B cell (primary cell): ENCODE results near the gene REN. TPM values are rescaled to one million over a fixed set of nuclear protein-coding genes. Genes with fewer than 3 reads are reported as not detected.

Experiments used
- ATAC-seq: fragments of 200-7000 bp; cut with Tn5 transposase; one replicate; pipeline ENCODE4 v1.10.0; 2021; ENCODE audit warnings: low read depth, mild to moderate bottlenecking, moderate number of reproducible peaks, moderate library complexity
- CTCF ChIA-PET: fragments of 350-600 bp; sonication (Branson Sonifier 250); formaldehyde crosslinking; loops from one replicate; lab custom pipeline; 2021; ENCODE audit warnings: antibody characterized with exemption, inconsistent platforms; lab: Charles Lee
- POLR2A ChIA-PET: fragments of 350-600 bp; sonication (Branson Sonifier 250); formaldehyde crosslinking; loops from one replicate; lab custom pipeline; 2021; ENCODE audit warnings: antibody characterized with exemption; lab: Charles Lee
- DNase-seq: peaks from one replicate; pipeline ENCODE4 v3.0.0; 2013
- H2AFZ ChIP-seq: 2 replicates; pipeline ENCODE4 v1.6.1; 2012; ENCODE audit warnings: mild to moderate bottlenecking, low read depth, low read length; ENCODE audit not compliant: insufficient read depth, poor library complexity, severe bottlenecking
- H3K27ac ChIP-seq, 2 donors: 1 replicate in 1 of 2; 2 replicates in 1 of 2; pipeline ENCODE4 v1.5.1; 2012 to 2013; ENCODE audit warnings: low read length in 2 of 2, mild to moderate bottlenecking in 2 of 2, moderate library complexity in 1 of 2
- H3K27me3 ChIP-seq, 4 experiments: fragments of 200-600 bp in 1 of 4; sonication (generic) in 1 of 4; replicated peaks in 1 of 4; 1 replicate in 2 of 4; 2 replicates in 2 of 4; pipeline versions ENCODE4 v1.6.1 to v1.7.0; 2013 to 2016; ENCODE audit warnings: low read length in 3 of 4, mild to moderate bottlenecking in 2 of 4, mixed read lengths in 1 of 4, moderate library complexity in 1 of 4; ENCODE audit not compliant: insufficient read depth in 4 of 4, control insufficient read depth in 3 of 4; ENCODE audit errors: control extremely low read depth in 1 of 4
- H3K36me3 ChIP-seq, 2 experiments: replicated peaks in 1 of 2; 1 replicate in 1 of 2; 2 replicates in 1 of 2; pipeline versions ENCODE4 v1.6.1 to v1.7.1; 2013; ENCODE audit warnings: low read length in 1 of 2; ENCODE audit not compliant: insufficient read depth in 2 of 2, control insufficient read depth in 1 of 2; ENCODE audit errors: control extremely low read depth in 1 of 2, extremely low read depth in 1 of 2
- H3K4me1 ChIP-seq, 2 donors: fragments of 200-600 bp in 1 of 2; sonication (generic) in 1 of 2; 1 replicate in 1 of 2; 2 replicates in 1 of 2; pipeline versions ENCODE4 v1.5.1 to v1.6.1; 2013 to 2017; ENCODE audit warnings: low read length in 2 of 2; ENCODE audit not compliant: control insufficient read depth in 2 of 2, insufficient read depth in 2 of 2
- H3K4me2 ChIP-seq: replicated peaks from 2 replicates; pipeline ENCODE3; 2012; ENCODE audit warnings: mild to moderate bottlenecking, low read depth, low read length; ENCODE audit not compliant: poor library complexity, severe bottlenecking
- H3K4me3 ChIP-seq, 5 experiments: fragments of 200-600 bp in 1 of 5; sonication (generic) in 1 of 5; 1 replicate in 3 of 5; 2 replicates in 2 of 5; pipeline versions ENCODE4 v1.5.1 to v1.7.0; 2011 to 2016; ENCODE audit warnings: low read length in 4 of 5, mild to moderate bottlenecking in 4 of 5, low read depth in 2 of 5, control low read depth in 1 of 5, moderate library complexity in 1 of 5; ENCODE audit not compliant: insufficient read depth in 1 of 5; ENCODE audit errors: control extremely low read depth in 1 of 5, extremely low read depth in 1 of 5
- H3K79me2 ChIP-seq: fragments of 200-600 bp; sonication (generic); one replicate; pipeline ENCODE4 v1.6.0; 2016; ENCODE audit warnings: low read length; ENCODE audit not compliant: control insufficient read depth, insufficient read depth
- H3K9ac ChIP-seq: fragments of 200-600 bp; sonication (generic); 2 replicates; pipeline ENCODE4 v1.6.1; 2017; ENCODE audit warnings: mild to moderate bottlenecking, low read length, moderate library complexity
- H3K9me3 ChIP-seq, 3 donors: one replicate each; pipeline versions ENCODE4 v1.6.1 to v1.7.1; 2013; ENCODE audit warnings: low read length in 2 of 3; ENCODE audit not compliant: control insufficient read depth in 2 of 3, insufficient read depth in 1 of 3; ENCODE audit errors: control extremely low read depth in 1 of 3
- H4K20me1 ChIP-seq: 2 replicates; pipeline ENCODE4 v1.6.0; 2012; ENCODE audit warnings: mild to moderate bottlenecking, low read length; ENCODE audit not compliant: insufficient read depth, control insufficient read depth, poor library complexity, severe bottlenecking
- H3K27ac Mint-ChIP-seq: one replicate; pipeline ENCODE4 v1.8.0; 2021; ENCODE audit warnings: mixed read lengths
- H3K27me3 Mint-ChIP-seq: one replicate; pipeline ENCODE4 v1.8.0; 2021; ENCODE audit warnings: mixed read lengths
- H3K4me1 Mint-ChIP-seq: one replicate; pipeline ENCODE4 v1.8.0; 2021; ENCODE audit warnings: mixed read lengths
- H3K4me3 Mint-ChIP-seq: one replicate; pipeline ENCODE4 v1.8.0; 2021; ENCODE audit warnings: mixed read lengths
- H3K9me3 Mint-ChIP-seq: one replicate; pipeline ENCODE4 v1.8.0; 2022; ENCODE audit warnings: mixed read lengths; ENCODE audit not compliant: insufficient read depth
- EZH2 ChIP-seq: IDR thresholded peaks from 2 replicates; pipeline ENCODE4 v1.6.1; 2012; ENCODE audit warnings: borderline replicate concordance, low read depth, mild to moderate bottlenecking, moderate library complexity, low read length; ENCODE audit not compliant: insufficient read depth, poor library complexity, severe bottlenecking
- WGBS: methylation state at CpG from one replicate; pipeline ENCODE4 v1.1.5; 2013; ENCODE audit warnings: missing lambda C conversion rate; ENCODE audit not compliant: insufficient coverage; 5-methylcytosine and 5-hydroxymethylcytosine counted together
- intact Hi-C: fragments of 100-400 bp; cut with micrococcal nuclease; formaldehyde crosslinking; loops from one replicate; pipeline ENCODE4 v1.10.0; 2022
- polyA plus RNA-seq: library from polyadenylated mRNA; depleted of rRNA; stranded (reverse); fragments of >200 nt; gene quantifications from 2 replicates; pipeline ENCODE4 v1.2.3, GENCODE V29; 2012
- total RNA-seq, 2 donors: library from RNA; stranded (reverse); fragments of 120-200 nt in 1 of 2; gene quantifications; 1 replicate in 1 of 2; 2 replicates in 1 of 2; pipeline versions ENCODE4 v1.2.3 to v1.2.4, GENCODE V29; 2013 to 2022
- TF ChIP-seq, protein P1 (sequence below): fragments of 200-600 bp; IDR thresholded peaks from one replicate; pipeline ENCODE4 v1.8.0; 2022; ENCODE audit warnings: antibody characterized with exemption, mild to moderate bottlenecking

Gene REN
- total and polyA plus RNA-seq, 2 donors (not counting 1 experiment from before 2014, with no cell fraction given), result not detected

- no peak for ATAC-seq
- no peak overlapping the region for H2AFZ ChIP-seq
- TF ChIP-seq, protein P1, sequence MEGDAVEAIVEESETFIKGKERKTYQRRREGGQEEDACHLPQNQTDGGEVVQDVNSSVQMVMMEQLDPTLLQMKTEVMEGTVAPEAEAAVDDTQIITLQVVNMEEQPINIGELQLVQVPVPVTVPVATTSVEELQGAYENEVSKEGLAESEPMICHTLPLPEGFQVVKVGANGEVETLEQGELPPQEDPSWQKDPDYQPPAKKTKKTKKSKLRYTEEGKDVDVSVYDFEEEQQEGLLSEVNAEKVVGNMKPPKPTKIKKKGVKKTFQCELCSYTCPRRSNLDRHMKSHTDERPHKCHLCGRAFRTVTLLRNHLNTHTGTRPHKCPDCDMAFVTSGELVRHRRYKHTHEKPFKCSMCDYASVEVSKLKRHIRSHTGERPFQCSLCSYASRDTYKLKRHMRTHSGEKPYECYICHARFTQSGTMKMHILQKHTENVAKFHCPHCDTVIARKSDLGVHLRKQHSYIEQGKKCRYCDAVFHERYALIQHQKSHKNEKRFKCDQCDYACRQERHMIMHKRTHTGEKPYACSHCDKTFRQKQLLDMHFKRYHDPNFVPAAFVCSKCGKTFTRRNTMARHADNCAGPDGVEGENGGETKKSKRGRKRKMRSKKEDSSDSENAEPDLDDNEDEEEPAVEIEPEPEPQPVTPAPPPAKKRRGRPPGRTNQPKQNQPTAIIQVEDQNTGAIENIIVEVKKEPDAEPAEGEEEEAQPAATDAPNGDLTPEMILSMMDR, result no peak
- TF ChIP-seq EZH2, result no peak
- no peaks in the 10 kb centered on the region for H3K36me3 ChIP-seq
- no peak overlapping the region for H3K4me3 ChIP-seq
- H3K79me2 ChIP-seq, result no peaks in the 10 kb centered on the region
- Mint-ChIP-seq H3K9me3 (no peaks in the 10 kb centered on the region), H3K4me1 (peaks cover 14% of the 10 kb centered on the region), H3K4me3 (no peak overlapping the region), H3K27ac (no peak overlapping the region), H3K27me3 (peaks cover 6% of the 10 kb centered on the region)
- H3K4me2 ChIP-seq, result no peak overlapping the region
- no peaks in the 10 kb centered on the region for H3K9me3 ChIP-seq
- H3K9ac ChIP-seq, result no peak overlapping the region
- no peaks in the 10 kb centered on the region for H4K20me1 ChIP-seq
- WGBS, result 86% methylated on average over 17 of the region's 21 CpGs
- peaks cover 0 to 5% (median 0%) of the 10 kb centered on the region in 4 experiments for H3K27me3 ChIP-seq
- H3K27ac ChIP-seq, result no peak overlapping the region
- intact Hi-C loops, result no loop called here
- POLR2A ChIA-PET, result no interaction called here
- CTCF ChIA-PET, result no interaction called here
- no peak for DNase-seq
- peaks cover 16 to 17% of the 10 kb centered on the region in 2 donors for H3K4me1 ChIP-seq
These were observed 57.6 kb downstream of the REN start for GRCh38 chr1:204108312-204109141.

- ChIA-PET POLR2A (no interaction called here), CTCF (no interaction called here)
- ATAC-seq (no peak), DNase-seq (no peak)
- Histone ChIP-seq H3K36me3 (no peaks in the 10 kb centered on the region), H3K4me3 (no peak overlapping the region), H3K4me1 (peaks cover 22 to 23% of the 10 kb centered on the region in 2 donors), H3K9me3 (no peaks in the 10 kb centered on the region), H3K4me2 (no peak overlapping the region), H3K9ac (no peak overlapping the region), H3K79me2 (no peaks in the 10 kb centered on the region), H2AFZ (no peak overlapping the region), H3K27me3 (peaks cover 0 to 5% (median 0%) of the 10 kb centered on the region in 4 experiments), H3K27ac (no peak overlapping the region), H4K20me1 (no peaks in the 10 kb centered on the region)
- Mint-ChIP-seq H3K27ac (no peak overlapping the region), H3K9me3 (no peaks in the 10 kb centered on the region), H3K27me3 (peaks cover 6% of the 10 kb centered on the region), H3K4me3 (no peak overlapping the region), H3K4me1 (peaks cover 21% of the 10 kb centered on the region)
- TF ChIP-seq, protein P1, result no peak
- TF ChIP-seq EZH2, result no peak
- 100% methylated on average over 1 of the region's 2 CpGs for WGBS
- intact Hi-C loops, result no loop called here
These were observed 58.2 kb downstream of the REN start for GRCh38 chr1:204107892-204108291.
